Stimulated activated CD4-positive, alpha-beta T cell treated with anti-CD3 and anti-CD28 coated beads, Interleukin-4, amount 100 ng/mL, for 4 hours (primary cell): Measurements from ENCODE around the gene JPT2.

Experiments
- DNase-seq, 2 experiments: peaks; one replicate each; pipeline ENCODE4 v3.0.0-alpha.2; 2020

The JPT2 gene

GRCh38 chr16:1677942-1678499, at the start of gene JPT2:
Gene JPT2, plus strand, starts transcription at chr16:1678279. Its CDS starts 34 bp downstream, at chr16:1678313.
- DNase-seq = peak; percentile 95 to 96

- DNase-seq = no peak
These were observed 47.4 kb upstream of the JPT2 start for GRCh38 chr16:1630450-1631213.

GRCh38 chr16:1631230-1631629, 46.8 kb upstream of the JPT2 start:
- DNase-seq = no peak

- DNase-seq = no peak
These were observed 46.0 kb upstream of the JPT2 start for GRCh38 chr16:1631931-1632637.

DNA sequence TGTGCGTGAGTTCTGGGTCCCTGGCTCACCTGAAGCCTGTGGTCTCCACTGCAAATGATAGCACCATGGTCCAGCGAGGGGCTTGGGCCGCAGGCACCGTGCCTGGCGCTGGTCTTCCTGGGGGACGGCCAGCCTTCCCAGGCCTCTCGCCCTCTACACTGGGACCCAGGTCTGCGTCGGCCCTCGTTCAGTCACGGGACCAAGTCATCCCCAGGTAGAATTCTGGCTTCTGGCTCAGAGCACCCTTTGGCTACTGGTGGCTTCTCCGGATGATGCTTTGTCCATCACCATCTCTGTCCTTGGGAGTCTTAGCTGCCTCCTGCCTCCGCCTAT, 45.5 kb upstream of the JPT2 start:
- DNase-seq = no peak

GRCh38 chr16:1633310-1633709, 44.8 kb upstream of the JPT2 start:
- no peak for DNase-seq

GRCh38 chr16:1634541-1634940, 43.5 kb upstream of the JPT2 start:
- DNase-seq = no peak

- no peak for DNase-seq
These were observed 43.0 kb upstream of the JPT2 start for GRCh38 chr16:1635070-1635469.

DNA sequence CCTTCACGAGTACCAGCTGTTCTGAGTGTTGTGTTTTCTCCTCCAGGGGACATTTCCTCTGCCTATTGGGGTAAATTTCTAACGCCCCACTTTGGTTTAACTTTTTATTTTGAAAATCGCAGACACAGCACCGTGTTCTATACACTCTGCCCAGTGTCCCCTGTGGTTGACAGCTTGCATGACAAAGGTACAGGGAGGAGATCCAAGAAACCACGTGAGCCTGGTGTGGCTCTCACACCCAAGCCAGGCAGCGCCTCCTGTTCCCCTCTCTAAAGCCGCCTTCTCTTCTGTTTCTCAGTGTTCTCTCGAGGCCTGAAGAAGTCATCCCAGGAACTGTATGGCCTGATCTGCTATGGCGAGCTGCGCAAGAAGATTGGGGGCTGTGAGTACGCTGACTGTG, 40.6 kb upstream of the JPT2 start:
- no peak for DNase-seq

DNA sequence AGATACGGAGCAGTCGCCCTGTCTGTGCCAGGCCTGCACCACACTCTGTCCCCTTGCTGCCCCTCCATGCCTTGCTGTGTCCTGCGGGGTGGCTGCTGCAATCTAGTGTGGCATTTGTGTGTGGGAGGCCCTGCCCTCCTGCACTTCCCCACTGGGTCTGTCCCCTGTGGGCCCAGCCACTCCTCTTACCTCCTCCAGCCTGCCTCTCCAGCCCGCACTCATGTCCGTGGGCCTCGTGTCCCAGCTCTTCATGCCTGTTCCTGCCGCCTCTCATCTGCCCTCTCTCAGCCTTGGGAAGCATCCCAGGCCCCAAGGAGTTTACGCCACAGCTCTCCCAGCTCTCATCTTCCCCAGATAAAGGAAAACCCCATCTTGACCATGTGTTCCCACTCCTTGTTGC, 39.3 kb upstream of the JPT2 start:
- no peak for DNase-seq

DNA sequence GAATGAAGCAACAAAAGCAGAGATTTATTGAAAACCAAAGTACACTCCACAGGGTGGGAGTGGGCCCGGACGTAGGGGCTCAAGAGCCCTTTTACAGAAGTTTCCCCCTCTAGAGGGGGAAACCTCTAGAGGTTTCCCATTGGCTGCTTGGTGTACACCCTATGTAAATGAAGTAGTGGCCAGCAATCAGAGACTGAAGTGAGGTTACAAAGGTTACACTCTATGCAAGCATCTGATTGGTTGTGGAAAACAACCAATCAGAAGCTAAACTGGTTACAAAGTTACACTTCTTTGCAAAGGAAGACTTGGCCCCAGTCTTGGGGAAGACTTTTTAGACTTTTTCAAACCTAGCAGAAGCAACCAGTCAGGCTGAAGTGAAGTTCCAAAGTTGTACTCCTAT, 38.8 kb upstream of the JPT2 start:
- no peak for DNase-seq

GRCh38 chr16:1639860-1640259, 38.2 kb upstream of the JPT2 start:
- DNase-seq = no peak

DNA sequence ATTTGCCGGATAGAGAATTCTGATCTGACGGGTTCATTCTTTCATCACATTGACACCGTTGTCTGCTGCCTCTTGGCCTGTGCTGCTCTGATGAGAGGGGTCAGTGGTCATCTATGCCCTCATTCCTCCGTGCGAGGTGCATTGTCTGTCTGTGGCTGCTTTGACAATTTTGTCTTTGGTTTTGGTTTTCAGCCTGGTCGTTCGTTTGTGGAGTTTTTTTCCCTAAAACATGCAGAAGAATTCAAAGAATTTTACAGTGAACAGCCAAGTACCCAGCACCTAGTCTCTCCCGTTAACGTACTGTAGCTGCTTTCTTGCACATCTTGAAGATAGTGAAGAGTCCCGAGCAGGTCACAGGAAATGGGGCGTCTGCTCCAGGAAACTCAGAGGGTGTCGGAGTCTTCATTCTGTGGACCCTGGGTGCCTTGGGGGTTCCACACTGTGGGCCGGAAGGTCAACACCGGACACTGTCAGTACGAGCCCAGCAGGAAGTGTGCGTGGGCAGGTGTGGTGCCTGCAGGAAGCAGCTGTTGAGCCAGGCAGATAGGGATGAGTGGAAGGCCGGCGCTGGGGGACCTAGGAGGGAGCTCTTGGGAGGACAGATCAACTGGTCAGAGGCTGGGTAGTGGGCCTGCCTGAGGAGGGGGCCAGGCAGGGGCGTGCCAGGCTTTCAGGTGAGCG, 37.7 kb upstream of the JPT2 start:
- DNase-seq = no peak

DNA sequence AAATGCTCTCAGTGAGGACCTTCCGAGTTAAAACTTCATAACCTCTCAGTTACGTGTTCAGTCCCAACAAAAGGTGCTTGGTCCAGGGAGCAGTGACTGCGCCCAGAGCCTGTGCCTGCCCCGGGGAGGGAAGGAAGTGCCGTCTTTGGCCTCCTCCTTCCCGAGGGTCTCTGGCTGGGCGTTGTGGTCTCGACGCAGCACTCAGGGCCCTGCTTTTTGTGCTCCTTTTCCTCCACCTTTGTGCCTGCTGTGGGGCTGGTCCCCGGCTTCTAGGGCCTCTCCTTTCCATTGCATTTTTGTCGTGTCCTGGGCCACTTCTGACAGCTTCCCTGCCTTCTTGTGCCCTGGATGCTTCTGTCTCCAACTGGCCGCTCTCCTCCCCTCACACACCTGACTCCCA, 36.8 kb upstream of the JPT2 start:
- no peak for DNase-seq

DNA sequence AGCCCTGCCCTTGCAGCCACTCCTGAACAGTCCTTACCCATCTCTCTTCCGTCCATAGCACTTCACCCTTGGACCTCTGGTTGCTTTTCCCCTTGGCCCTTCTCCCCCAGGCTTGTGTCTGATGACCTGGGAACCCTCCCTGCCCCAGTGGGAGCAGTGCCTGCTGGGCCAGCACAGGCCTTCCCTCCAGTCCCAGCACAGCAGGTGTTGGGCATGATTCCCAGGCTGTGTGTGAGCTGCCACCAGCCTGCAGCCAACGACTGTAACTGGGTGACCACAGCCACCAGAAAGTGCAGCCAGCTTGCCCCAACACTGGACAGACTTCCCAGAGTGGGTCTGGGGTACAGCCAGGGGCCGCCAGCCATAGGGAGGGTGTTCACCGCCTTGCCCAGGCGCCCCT, 35.9 kb upstream of the JPT2 start:
- no peak for DNase-seq

GRCh38 chr16:1642753-1643152, 35.3 kb upstream of the JPT2 start:
- no peak for DNase-seq

- DNase-seq = no peak
These were observed 34.6 kb upstream of the JPT2 start for GRCh38 chr16:1643521-1643920.

DNA sequence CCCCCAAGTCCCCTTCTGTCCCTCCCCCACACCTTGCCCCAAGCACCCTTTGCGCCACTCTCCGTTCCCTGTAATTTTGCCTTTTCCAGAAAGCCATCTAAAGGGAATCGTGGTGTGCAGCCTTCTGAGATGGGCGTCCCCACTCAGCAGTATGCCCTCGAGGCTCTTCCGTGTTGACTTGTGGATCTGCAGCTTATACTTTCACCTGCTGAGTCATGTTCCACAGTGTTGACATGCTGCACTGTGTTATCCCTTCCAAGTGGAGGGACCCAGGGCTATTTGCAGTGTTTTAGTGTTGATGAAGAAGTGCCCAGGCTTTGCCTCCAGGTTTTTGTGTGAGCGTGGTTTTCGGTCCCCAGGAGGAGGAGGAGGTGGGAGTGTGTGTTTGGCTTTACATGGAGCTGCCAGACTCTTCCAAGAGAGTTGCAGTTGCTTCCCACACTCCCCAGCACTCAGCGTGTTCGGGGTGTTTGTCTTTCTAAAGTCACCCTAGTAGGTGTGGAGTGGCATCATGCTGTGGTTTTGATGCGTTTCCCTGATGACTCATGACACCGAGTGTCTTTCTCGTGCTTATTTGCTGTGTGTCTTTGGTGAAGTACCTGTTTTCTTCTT, 32.1 kb upstream of the JPT2 start:
- peak; percentile 10 to 55 for DNase-seq

DNA sequence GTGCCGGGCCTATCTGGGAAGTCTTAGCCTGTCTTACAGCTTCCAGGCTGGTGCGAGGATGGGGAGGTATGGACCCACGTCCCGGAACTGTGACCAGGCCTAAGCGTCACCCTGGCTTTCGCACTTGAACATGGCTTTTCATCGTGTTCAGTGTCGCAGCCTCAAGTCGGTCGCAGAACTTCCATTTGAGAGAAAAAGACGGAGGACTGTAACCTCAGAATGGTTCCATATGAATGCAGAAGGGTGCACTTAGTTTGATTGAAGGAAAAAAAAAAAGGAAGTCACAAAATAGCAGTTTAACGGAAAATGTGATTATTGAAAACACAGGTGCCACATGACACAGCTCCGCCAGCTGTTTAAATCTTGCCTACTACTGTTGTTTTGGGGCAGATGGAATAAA, 30.2 kb upstream of the JPT2 start:
- DNase-seq = no peak

DNA sequence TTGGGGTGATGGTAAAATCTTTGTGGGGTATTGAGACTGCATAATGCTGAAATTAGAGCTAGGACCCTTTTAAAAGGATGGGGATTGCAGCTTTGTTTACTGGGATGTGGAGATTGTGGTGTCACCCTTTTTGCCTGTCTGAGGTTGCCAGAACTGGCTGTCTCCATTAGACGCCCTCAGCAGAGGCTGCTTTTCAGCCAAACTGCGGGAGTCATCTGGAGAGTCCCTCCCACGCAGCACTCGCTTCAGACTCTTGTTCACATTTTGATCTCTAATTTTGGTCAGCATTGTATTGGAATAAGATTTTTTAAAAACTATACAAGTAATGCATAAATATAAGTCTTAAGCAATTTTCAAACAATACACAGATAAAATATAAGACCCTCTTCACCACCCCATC, 27.9 kb upstream of the JPT2 start:
- no peak for DNase-seq

- no peak for DNase-seq
These were observed 26.7 kb upstream of the JPT2 start for GRCh38 chr16:1651094-1651973.

DNA sequence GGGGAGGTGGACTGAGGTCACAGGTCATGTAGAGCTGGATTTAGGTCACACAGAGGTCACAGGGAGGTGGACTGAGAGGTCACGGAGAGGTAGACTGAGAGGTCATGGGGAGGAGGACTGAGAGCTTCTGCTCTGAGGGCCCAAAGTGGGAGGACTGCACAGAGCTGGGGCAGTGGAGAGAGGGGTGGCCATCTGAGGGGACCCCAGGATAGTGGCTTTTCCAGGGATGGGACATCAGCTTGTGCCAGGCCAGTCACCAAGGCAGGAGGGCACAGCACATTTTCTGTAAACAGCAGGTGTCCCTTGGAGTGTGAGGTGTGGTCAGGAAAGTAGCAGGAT, 26.1 kb upstream of the JPT2 start:
- no peak for DNase-seq

GRCh38 chr16:1653023-1653422, 25.1 kb upstream of the JPT2 start:
- no peak for DNase-seq
